Gastroesophageal sphincter (tissue), 4 donors: Measurements from ENCODE around the gene SPEG. TPM values are rescaled to one million over a fixed set of nuclear protein-coding genes. Genes with fewer than 3 reads are reported as not detected.
A peak's percentile ranks its signal among the peaks of the same experiment; 100 is the strongest.

Experiments used
- ATAC-seq: fragments of 150-250 bp; one replicate; pipeline ENCODE4 v1.9.1; 2016; ENCODE audit warnings: mild to moderate bottlenecking, moderate library complexity
- H3K27ac ChIP-seq, 4 donors: fragments of 200-600 bp; sonication (generic) in 3 of 4; 1 replicate in 3 of 4; 2 replicates in 1 of 4; pipeline ENCODE4 v1.5.1; 2016 to 2019
- H3K27me3 ChIP-seq: fragments of 200-600 bp; sonication (generic); one replicate; pipeline ENCODE4 v1.5.1; 2019
- H3K36me3 ChIP-seq, 2 donors: fragments of 200-600 bp; sonication (generic); one replicate each; pipeline ENCODE4 v1.5.1; 2019; ENCODE audit warnings: control low read depth in 1 of 2
- H3K4me1 ChIP-seq, 3 donors: fragments of 200-600 bp; sonication (generic); 1 replicate in 2 of 3; 2 replicates in 1 of 3; pipeline ENCODE4 v1.5.1; 2016 to 2019; ENCODE audit warnings: control low read depth in 2 of 3
- H3K4me3 ChIP-seq, 2 donors: fragments of 200-600 bp; sonication (generic); one replicate each; pipeline ENCODE4 v1.5.1; 2019; ENCODE audit warnings: mild to moderate bottlenecking in 1 of 2, moderate library complexity in 1 of 2
- H3K9me3 ChIP-seq, 3 donors: fragments of 200-600 bp; sonication (generic); one replicate each; pipeline ENCODE4 v1.5.1; 2017 to 2019; ENCODE audit warnings: control low read depth in 2 of 3
- EP300 ChIP-seq: sonication (generic); formaldehyde crosslinking; IDR thresholded peaks from one replicate; pipeline ENCODE4 v1.6.1; 2017; ENCODE audit warnings: antibody characterized with exemption, mild to moderate bottlenecking
- POLR2A ChIP-seq, 2 donors: fragments of 450-650 bp; IDR thresholded peaks; one replicate each; pipeline ENCODE4 v1.6.1; 2017; ENCODE audit warnings: antibody characterized with exemption in 2 of 2, mild to moderate bottlenecking in 2 of 2, moderate library complexity in 1 of 2
- POLR2AphosphoS5 ChIP-seq: sonication (generic); formaldehyde crosslinking; IDR thresholded peaks from one replicate; pipeline ENCODE4 v1.6.1; 2017; ENCODE audit warnings: antibody characterized with exemption
- WGBS, 2 donors: methylation state at CpG; one replicate each; pipeline ENCODE4 v1.1.5; 2018; ENCODE audit warnings: low coverage in 1 of 2; 5-methylcytosine and 5-hydroxymethylcytosine counted together
- total RNA-seq, 4 donors: library from RNA; depleted of rRNA; stranded (reverse); fragments of >200 nt; gene quantifications; one replicate each; pipeline ENCODE4 v1.1.0, GENCODE V29; 2016
- TF ChIP-seq, protein P1 (sequence below), 4 experiments: fragments of 200-600 bp in 2 of 4; fragments of 450-650 bp in 2 of 4; sonication (generic) in 1 of 4; IDR thresholded peaks; one replicate each; pipeline ENCODE4 v1.5.1; 2017 to 2019; ENCODE audit warnings: antibody characterized with exemption in 4 of 4, mild to moderate bottlenecking in 2 of 4, moderate library complexity in 2 of 4

SPEG gene
- total RNA-seq: 100 to 1,000 TPM in 3 of 4 donors, 10 to 100 TPM in 1; 90.2 to 307 (median 214) TPM

DNA sequence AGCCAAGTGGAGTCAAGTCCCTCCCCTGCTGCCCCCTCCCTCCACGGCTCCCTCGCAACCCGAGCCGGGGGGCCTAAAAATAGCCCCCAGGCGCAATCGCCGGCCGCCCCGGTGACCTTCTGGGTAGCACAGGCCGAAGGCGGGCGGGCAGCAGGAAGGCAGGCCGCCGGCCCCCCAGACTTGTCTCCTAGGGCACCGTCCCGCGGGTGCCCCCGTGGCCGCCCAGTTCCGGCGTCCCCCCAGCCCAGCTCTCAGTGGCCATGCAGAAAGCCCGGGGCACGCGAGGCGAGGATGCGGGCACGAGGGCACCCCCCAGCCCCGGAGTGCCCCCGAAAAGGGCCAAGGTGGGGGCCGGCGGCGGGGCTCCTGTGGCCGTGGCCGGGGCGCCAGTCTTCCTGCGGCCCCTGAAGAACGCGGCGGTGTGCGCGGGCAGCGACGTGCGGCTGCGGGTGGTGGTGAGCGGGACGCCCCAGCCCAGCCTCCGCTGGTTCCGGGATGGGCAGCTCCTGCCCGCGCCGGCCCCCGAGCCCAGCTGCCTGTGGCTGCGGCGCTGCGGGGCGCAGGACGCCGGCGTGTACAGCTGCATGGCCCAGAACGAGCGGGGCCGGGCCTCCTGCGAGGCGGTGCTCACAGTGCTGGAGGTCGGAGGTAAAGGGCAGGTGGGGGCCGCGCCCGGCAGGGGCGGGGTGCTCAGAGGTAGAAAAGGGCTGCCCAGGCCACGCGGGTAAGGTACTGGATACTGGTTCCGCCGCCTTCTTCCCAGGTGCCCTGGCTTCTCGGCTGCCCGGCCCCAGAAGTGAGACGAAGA, at the start of gene SPEG:
Gene SPEG, plus strand, starts transcription at position 126 of the 808 bp plus-strand sequence. Its CDS starts 135 bp downstream, at position 261.
- H3K27ac ChIP-seq: peak within 1 kb of the TSS; percentile 93 to 99 (median 98)
- WGBS, 2 donors: 55% methylated on average over 4 of the region's 77 CpGs; no CpG with 5 or more reads in 1 of the 2 donors
- ATAC-seq: no peak
- H3K27me3 ChIP-seq: peaks cover 16% of the 10 kb centered on the region
- TF ChIP-seq POLR2A (IDR thresholded peaks at IDR 0.05) (peak; percentile 48 to 62), EP300 (no peak), POLR2AphosphoS5 (peak; percentile 6)
- TF ChIP-seq, protein P1, sequence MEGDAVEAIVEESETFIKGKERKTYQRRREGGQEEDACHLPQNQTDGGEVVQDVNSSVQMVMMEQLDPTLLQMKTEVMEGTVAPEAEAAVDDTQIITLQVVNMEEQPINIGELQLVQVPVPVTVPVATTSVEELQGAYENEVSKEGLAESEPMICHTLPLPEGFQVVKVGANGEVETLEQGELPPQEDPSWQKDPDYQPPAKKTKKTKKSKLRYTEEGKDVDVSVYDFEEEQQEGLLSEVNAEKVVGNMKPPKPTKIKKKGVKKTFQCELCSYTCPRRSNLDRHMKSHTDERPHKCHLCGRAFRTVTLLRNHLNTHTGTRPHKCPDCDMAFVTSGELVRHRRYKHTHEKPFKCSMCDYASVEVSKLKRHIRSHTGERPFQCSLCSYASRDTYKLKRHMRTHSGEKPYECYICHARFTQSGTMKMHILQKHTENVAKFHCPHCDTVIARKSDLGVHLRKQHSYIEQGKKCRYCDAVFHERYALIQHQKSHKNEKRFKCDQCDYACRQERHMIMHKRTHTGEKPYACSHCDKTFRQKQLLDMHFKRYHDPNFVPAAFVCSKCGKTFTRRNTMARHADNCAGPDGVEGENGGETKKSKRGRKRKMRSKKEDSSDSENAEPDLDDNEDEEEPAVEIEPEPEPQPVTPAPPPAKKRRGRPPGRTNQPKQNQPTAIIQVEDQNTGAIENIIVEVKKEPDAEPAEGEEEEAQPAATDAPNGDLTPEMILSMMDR (IDR thresholded peaks at IDR 0.05): no peak
- H3K36me3 ChIP-seq: no peaks in the 10 kb centered on the region
- peak within 1 kb of the TSS; percentile 38 to 58 for H3K4me3 ChIP-seq
- H3K9me3 ChIP-seq: no peaks in the 10 kb centered on the region
- peaks cover 7 to 87% (median 31%) of the 10 kb centered on the region in 3 donors for H3K4me1 ChIP-seq

DNA sequence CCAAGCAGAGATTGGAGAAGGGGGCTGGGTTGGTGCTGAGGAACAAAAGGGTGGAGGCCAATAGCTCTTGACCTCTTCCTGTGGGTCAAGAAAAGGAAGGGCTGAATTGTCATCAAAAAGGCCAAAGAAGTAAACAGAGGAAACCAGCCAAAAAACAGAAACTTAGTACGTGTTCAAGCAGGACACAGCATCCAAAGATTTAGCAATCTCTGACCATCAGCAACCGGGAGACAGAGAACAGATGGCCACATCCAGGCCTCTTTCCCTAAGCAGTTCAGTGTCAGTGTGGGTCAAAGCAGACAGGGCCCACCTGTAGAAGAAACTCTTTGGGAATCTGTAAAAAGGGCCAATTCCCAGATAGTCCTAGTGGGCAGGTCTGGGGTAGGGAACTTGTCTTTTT, 49.8 kb upstream of the SPEG start:
- no peaks in the 10 kb centered on the region for H3K9me3 ChIP-seq
- H3K27ac ChIP-seq: peak overlapping the region in 3 of 4 donors; percentile 50 to 94 (median 68)
- peaks cover 0 to 67% of the 10 kb centered on the region in 2 donors for H3K36me3 ChIP-seq
- TF ChIP-seq, protein P1 (IDR thresholded peaks at IDR 0.05): no peak
- no peak for TF ChIP-seq POLR2A (IDR thresholded peaks at IDR 0.05)
- TF ChIP-seq EP300: no peak
- peak; percentile 47 for TF ChIP-seq POLR2AphosphoS5
- no peak for ATAC-seq
- H3K27me3 ChIP-seq: no peaks in the 10 kb centered on the region
- WGBS, 2 donors: 67 to 73% methylated on average over 2 of the region's 2 CpGs
- no peak overlapping the region for H3K4me3 ChIP-seq
- H3K4me1 ChIP-seq: peaks cover 0 to 37% (median 19%) of the 10 kb centered on the region in 3 donors

DNA sequence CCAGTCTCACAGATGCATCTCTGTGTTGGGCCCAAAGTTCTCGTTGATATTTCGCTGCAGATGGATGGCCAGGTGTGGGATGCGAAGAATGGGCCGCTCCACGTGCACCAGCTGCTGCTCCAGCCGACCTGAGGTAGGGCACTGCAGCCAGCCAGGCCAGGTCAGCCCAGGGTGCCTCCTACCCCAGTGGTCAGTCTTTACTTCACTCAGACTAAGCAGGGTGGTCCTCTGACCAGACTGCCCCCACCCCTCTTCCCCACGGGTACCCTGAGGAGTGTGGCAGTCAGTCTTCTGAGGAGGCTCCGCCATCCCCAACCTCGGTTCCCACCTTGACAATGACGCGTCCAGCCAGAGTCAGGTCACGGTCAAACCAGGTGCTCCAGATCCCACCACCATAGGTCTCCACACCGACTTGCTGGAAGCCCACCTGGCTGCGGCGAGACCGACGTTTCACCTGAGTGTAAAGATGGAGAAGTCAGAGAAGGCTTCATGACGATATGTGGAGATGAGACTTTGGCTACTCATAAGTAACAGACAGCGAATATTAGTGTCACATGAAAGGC, 48.6 kb upstream of the SPEG start:
- 83 to 92% methylated on average over 1 to 7 of the region's 19 CpGs for WGBS, 2 donors

DNA sequence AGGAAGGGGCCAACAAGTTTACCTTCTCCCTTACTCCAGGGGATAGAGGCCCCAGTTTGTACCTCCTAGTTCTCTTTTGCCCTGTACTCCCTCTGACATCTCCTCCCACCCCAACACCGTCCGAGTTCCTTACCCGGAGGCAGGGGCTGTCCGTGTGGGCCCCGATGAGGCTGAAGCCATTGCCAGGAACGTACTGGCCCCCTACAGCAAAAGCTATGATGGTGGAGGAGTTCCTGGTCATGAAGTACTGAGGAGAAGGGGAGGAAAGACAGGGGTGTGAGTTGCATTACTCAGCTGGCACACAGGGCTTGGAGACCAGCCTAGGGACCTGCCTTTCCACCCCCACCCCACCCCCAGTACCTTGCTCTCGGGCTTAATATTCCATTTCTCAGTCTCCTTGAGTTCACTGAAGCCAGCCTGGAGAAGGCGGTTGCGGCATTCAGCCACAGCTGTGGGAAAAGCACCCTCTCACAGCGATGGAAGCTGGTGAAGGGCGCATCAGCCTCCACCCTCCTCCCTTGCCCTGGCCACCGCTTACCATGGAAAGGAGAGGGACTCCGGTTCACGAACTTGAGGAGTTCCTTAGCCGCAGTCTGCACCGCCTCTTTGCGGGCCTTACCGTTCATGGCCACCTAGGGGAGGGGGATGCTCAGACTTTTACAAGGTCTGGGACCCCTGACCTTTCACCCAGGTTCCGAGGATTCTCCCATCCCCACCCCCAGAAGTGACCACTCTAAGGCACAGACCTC, 47.9 kb upstream of the SPEG start:
- no peak for TF ChIP-seq POLR2A (IDR thresholded peaks at IDR 0.05)
- TF ChIP-seq, protein P1 (IDR thresholded peaks at IDR 0.05): no peak
- Histone ChIP-seq H3K4me3 (peak overlapping the region; percentile 50 to 83), H3K27ac (peak overlapping the region; percentile 80 to 95 (median 94)), H3K9me3 (no peaks in the 10 kb centered on the region), H3K4me1 (peaks cover 0 to 37% (median 19%) of the 10 kb centered on the region in 3 donors), H3K27me3 (no peaks in the 10 kb centered on the region), H3K36me3 (peaks cover 0 to 48% of the 10 kb centered on the region in 2 donors)
- no peak for ATAC-seq
- WGBS, 2 donors: 20 to 30% methylated on average over 1 to 2 of the region's 19 CpGs

More for the DNA sequence above, 48.6 kb upstream of the SPEG start:
- Histone ChIP-seq H3K36me3 (peaks cover 0 to 55% of the 10 kb centered on the region in 2 donors), H3K4me3 (peak overlapping the region in 1 of 2 donors; percentile 83), H3K27me3 (no peaks in the 10 kb centered on the region), H3K9me3 (no peaks in the 10 kb centered on the region), H3K4me1 (peaks cover 0 to 37% (median 19%) of the 10 kb centered on the region in 3 donors), H3K27ac (peak overlapping the region in 1 of 4 donors; percentile 94)
- ATAC-seq: no peak
- TF ChIP-seq POLR2A (IDR thresholded peaks at IDR 0.05) (no peak), POLR2AphosphoS5 (no peak), EP300 (no peak)
- TF ChIP-seq, protein P1 (IDR thresholded peaks at IDR 0.05): no peak
